Heart left ventricle (tissue), 16 donors: ENCODE measurements around the gene NTM. TPM values are rescaled to one million over a fixed set of nuclear protein-coding genes. Genes with fewer than 3 reads are reported as not detected.

Source experiments
- ATAC-seq, 4 donors: fragments of 200-7000 bp; cut with Tn5 transposase; one replicate each; pipeline ENCODE4 v1.9.1; 2020 to 2022; ENCODE audit warnings: moderate library complexity in 4 of 4, mild to moderate bottlenecking in 3 of 4, moderate number of reproducible peaks in 1 of 4
- DNase-seq, 5 donors: peaks; one replicate each; pipeline ENCODE4 v3.0.0-alpha.2; 2020
- H3K27ac ChIP-seq, 12 donors: fragments of 200-600 bp; sonication (generic) in 4 of 12; one replicate each; pipeline versions ENCODE4 v1.5.0 to v1.8.0; 2016 to 2022; ENCODE audit warnings: mild to moderate bottlenecking in 2 of 12
- H3K27me3 ChIP-seq, 9 donors: fragments of 200-600 bp; sonication (generic) in 2 of 9; one replicate each; pipeline versions ENCODE4 v1.5.1 to v1.8.0; 2016 to 2022; ENCODE audit warnings: mild to moderate bottlenecking in 3 of 9
- H3K36me3 ChIP-seq, 9 donors: fragments of 200-600 bp; sonication (generic) in 2 of 9; one replicate each; pipeline versions ENCODE4 v1.5.0 to v1.8.0; 2018 to 2022; ENCODE audit warnings: mild to moderate bottlenecking in 2 of 9
- H3K4me1 ChIP-seq, 12 donors: fragments of 200-600 bp; sonication (generic) in 4 of 12; one replicate each; pipeline versions ENCODE4 v1.5.0 to v1.8.0; 2016 to 2022; ENCODE audit warnings: mild to moderate bottlenecking in 3 of 12
- H3K4me3 ChIP-seq, 12 donors: fragments of 200-600 bp; sonication (generic) in 4 of 12; one replicate each; pipeline versions ENCODE4 v1.5.0 to v1.8.0; 2017 to 2022; ENCODE audit warnings: mild to moderate bottlenecking in 9 of 12, moderate library complexity in 4 of 12
- H3K9me3 ChIP-seq, 12 donors: fragments of 200-600 bp; sonication (generic) in 4 of 12; one replicate each; pipeline versions ENCODE4 v1.5.0 to v1.8.0; 2016 to 2022; ENCODE audit warnings: mild to moderate bottlenecking in 1 of 12
- CTCF ChIP-seq, 12 donors: fragments of 200-600 bp; sonication (generic) in 4 of 12; IDR thresholded peaks; one replicate each; pipeline versions ENCODE4 v1.5.0 to v1.8.0; 2018 to 2022; ENCODE audit warnings: antibody characterized with exemption in 12 of 12, mild to moderate bottlenecking in 5 of 12
- POLR2A ChIP-seq, 2 donors: fragments of 450-650 bp; IDR thresholded peaks; one replicate each; pipeline ENCODE4 v1.6.1; 2017; ENCODE audit warnings: antibody characterized with exemption in 2 of 2, mild to moderate bottlenecking in 2 of 2, moderate library complexity in 2 of 2
- WGBS, 4 donors: extraction: QIAGEN DNeasy Blood & Tissue Kit in 2 of 4; methylation state at CpG; one replicate each; pipeline versions ENCODE4 v1.1.5 to v1.1.7; 2013 to 2018; 5-methylcytosine and 5-hydroxymethylcytosine counted together
- intact Hi-C, 10 donors: fragments of 100-400 bp; cut with DNase I; formaldehyde crosslinking; loops; one replicate each; pipeline versions ENCODE4 v1.11.1 to v1.14.2; 2022
- polyA plus RNA-seq, 2 donors: library from polyadenylated mRNA; stranded (reverse); fragments of 200-250 nt; gene quantifications; one replicate each; pipeline ENCODE4 v1.2.3, GENCODE V29; 2013
- total RNA-seq, 9 donors: library from RNA; depleted of rRNA in 2 of 9; stranded (reverse); fragments of >200 nt in 2 of 9; fragmentation: NEBNext Ultra II Directional in 3 of 9; extraction: Animal tissue kit (Norgen Biotek cat#: 25700) in 3 of 9; gene quantifications; one replicate each; pipeline versions ENCODE4 v1.1.0 to v1.2.4, GENCODE V29; 2016 to 2023
- donor health status: ischemic (EF 13 %, LVEDD 7.1; RV severe dilation, severe dysfunction).
- donor health status: healthy with polysubstance abuse.
- donor health status: DM: no; HTN: yes; CAD: no.
- donor health status: DM: no; HTN: no; CAD: no.
- donor health status: ischemic (EF 25% LVEDD 6.9; RV normal size, moderate dysfunction).
- donor health status: ischemic (EF 25% LVEDD 5.7; RV mildly dilated, moderate dysfunction).
- donor health status: healthy.
- donor health status: DM: yes; HTN: yes; CAD: no.
- donor health status: ischemic (EF 35%, LVEDD 5.7; RV mildly dilated, moderate dysfunction).
- donor health status: nonischemic (EF 11% LVEDD 7.7; RV severe dilation, severe dysfunction).
- donor health status: DM: yes; HTN: yes; CAD: no.
- donor health status: PGD.
- donor health status: ischemic (EF 29% LVEDD 5.4; RV normal size, mild dysfunction).
- donor health status: nonischemic (EF 23%, LVEDD 6.1; RV moderate dilation, normal function).

The NTM gene
- total and polyA plus RNA-seq, 11 donors: 0.40 to 7.7 (median 1.5) TPM

DNA sequence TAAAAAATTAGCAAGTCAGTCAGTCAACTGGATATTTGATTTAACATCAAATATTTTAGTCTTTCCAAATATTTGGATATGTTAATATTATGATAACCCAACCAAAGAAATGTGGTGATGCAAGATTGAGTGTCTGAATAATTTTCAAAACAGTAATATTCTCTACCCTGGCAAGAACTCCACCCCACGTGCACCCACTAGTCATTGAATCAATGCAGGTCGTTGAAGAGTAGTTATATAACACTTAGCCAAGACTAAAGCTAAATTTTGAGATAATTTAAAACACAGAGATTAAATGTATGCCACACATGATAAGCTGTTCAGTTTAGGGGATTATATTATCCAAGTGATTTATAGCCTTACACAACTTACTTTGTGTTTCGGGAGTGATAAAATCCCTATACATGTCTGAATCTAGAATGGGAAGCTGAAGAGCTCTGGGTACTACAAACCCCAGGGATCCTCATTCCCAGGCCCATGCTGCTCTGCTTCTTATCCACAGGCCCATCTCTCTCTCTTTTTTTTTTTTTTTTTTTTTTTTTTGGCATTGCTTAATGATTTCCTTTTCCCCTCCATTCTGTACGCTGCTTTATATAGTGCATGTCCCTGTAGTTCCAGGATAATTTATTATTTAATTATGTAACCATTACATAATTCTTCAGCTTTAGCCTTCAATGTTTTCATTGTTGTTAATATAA lies 392.9 kb downstream of the NTM start:
- intact Hi-C loops: no loop called here
- TF ChIP-seq POLR2A (IDR thresholded peaks at IDR 0.05) (no peak), CTCF (IDR thresholded peaks at IDR 0.05) (no peak)
- Histone ChIP-seq H3K27me3 (peaks cover 0 to 37% (median 0%) of the 10 kb centered on the region in 9 donors), H3K4me3 (no peak overlapping the region), H3K4me1 (no peaks in the 10 kb centered on the region), H3K9me3 (peaks cover 0 to 3% (median 0%) of the 10 kb centered on the region in 12 donors), H3K36me3 (no peaks in the 10 kb centered on the region), H3K27ac (no peak overlapping the region)
- DNase-seq: no peak
- WGBS, 4 donors: 63 to 74% (median 67%) methylated on average over 4 of the region's 4 CpGs
- no peak for ATAC-seq

- 80 to 85% (median 81%) methylated on average over 5 of the region's 5 CpGs for WGBS, 4 donors
- intact Hi-C loops: no loop called here
- H3K27ac ChIP-seq: no peak overlapping the region
- H3K36me3 ChIP-seq: no peaks in the 10 kb centered on the region
- no peak for ATAC-seq
- no peak overlapping the region for H3K4me3 ChIP-seq
- no peak for TF ChIP-seq CTCF (IDR thresholded peaks at IDR 0.05)
- TF ChIP-seq POLR2A (IDR thresholded peaks at IDR 0.05): no peak
- peaks cover 0 to 3% (median 0%) of the 10 kb centered on the region in 12 donors for H3K9me3 ChIP-seq
- H3K4me1 ChIP-seq: no peaks in the 10 kb centered on the region
- no peak for DNase-seq
- H3K27me3 ChIP-seq: peaks cover 0 to 37% (median 0%) of the 10 kb centered on the region in 9 donors
These were observed 393.7 kb downstream of the NTM start for GRCh38 chr11:131764126-131764525.

DNA sequence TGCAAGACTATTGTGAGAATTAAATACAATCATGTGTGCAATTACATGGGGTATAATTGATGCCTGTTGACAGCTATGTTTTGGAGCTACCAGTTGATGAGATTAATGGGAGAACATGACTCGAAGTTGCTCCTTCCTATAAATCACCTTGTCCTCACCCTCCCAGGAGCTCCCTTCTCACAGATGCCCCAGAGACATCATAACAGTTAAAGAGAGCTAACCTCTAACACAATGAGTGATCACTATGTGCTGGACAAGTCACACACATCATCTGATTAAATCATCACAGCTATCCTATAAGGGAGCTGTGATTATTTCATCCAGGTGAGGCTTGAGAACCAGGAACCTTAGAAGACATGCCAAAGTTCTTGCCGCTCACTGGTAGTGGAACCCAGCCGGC lies 394.2 kb downstream of the NTM start:
- 47 to 75% (median 69%) methylated on average over 3 of the region's 3 CpGs for WGBS, 4 donors
- no peaks in the 10 kb centered on the region for H3K4me1 ChIP-seq
- ATAC-seq (no peak), DNase-seq (no peak)
- no peaks in the 10 kb centered on the region for H3K36me3 ChIP-seq
- intact Hi-C loops: no loop called here
- H3K4me3 ChIP-seq: no peak overlapping the region
- TF ChIP-seq POLR2A (IDR thresholded peaks at IDR 0.05) (no peak), CTCF (IDR thresholded peaks at IDR 0.05) (no peak)
- H3K27me3 ChIP-seq: peaks cover 0 to 37% (median 0%) of the 10 kb centered on the region in 9 donors
- H3K27ac ChIP-seq: no peak overlapping the region
- peaks cover 0 to 3% (median 0%) of the 10 kb centered on the region in 12 donors for H3K9me3 ChIP-seq

GRCh38 chr11:131766637-131767036 lies 396.2 kb downstream of the NTM start:
- DNase-seq (no peak), ATAC-seq (no peak)
- H3K4me3 ChIP-seq: no peak overlapping the region
- no peaks in the 10 kb centered on the region for H3K36me3 ChIP-seq
- intact Hi-C loops: no loop called here
- 81 to 85% (median 84%) methylated on average over 7 of the region's 7 CpGs for WGBS, 4 donors
- TF ChIP-seq CTCF (IDR thresholded peaks at IDR 0.05) (no peak), POLR2A (IDR thresholded peaks at IDR 0.05) (no peak)
- H3K4me1 ChIP-seq: no peaks in the 10 kb centered on the region
- H3K27me3 ChIP-seq: peaks cover 0 to 19% (median 0%) of the 10 kb centered on the region in 9 donors
- H3K9me3 ChIP-seq: no peaks in the 10 kb centered on the region
- H3K27ac ChIP-seq: no peak overlapping the region
